ENCODE results near the gene CACNA1B.

GRCh38 chr9:138053996-138054752 lies 176.6 kb downstream of the CACNA1B start:
- no peak for TF ChIP-seq CTCF (IDR thresholded peaks at IDR 0.05)
- TF ChIP-seq POLR2A (IDR thresholded peaks at IDR 0.05), result no peak
- TF ChIP-seq POLR2AphosphoS5 (IDR thresholded peaks at IDR 0.05; ENCODE audit: insufficient read depth in 1 of 2, low read depth in 1 of 2), result no peak

All from vagina (tissue), 2 donors.